Heart right ventricle (tissue), 16 donors: ENCODE results near the gene KIF3A. TPM values are rescaled to one million over a fixed set of nuclear protein-coding genes. Genes with fewer than 3 reads are reported as not detected.

Experiments
- ATAC-seq, 8 donors: fragments of 200-7000 bp; cut with Tn5 transposase; one replicate each; pipeline ENCODE4 v1.9.1; 2020; ENCODE audit warnings: mild to moderate bottlenecking in 8 of 8, moderate library complexity in 8 of 8, moderate number of reproducible peaks in 1 of 8
- DNase-seq, 2 donors: peaks; one replicate each; pipeline ENCODE4 v3.0.0-alpha.2; 2020
- H3K27ac ChIP-seq, 10 donors: fragments of 200-600 bp; sonication (generic) in 2 of 10; one replicate each; pipeline versions ENCODE4 v1.5.0 to v1.8.0; 2020 to 2022; ENCODE audit warnings: mild to moderate bottlenecking in 3 of 10
- H3K27me3 ChIP-seq, 7 donors: fragments of 200-600 bp; one replicate each; pipeline ENCODE4 v1.8.0; 2021 to 2022; ENCODE audit warnings: mild to moderate bottlenecking in 2 of 7
- H3K36me3 ChIP-seq, 9 donors: fragments of 200-600 bp; sonication (generic) in 1 of 9; one replicate each; pipeline versions ENCODE4 v1.5.0 to v1.8.0; 2020 to 2022; ENCODE audit warnings: mild to moderate bottlenecking in 2 of 9
- H3K4me1 ChIP-seq, 9 donors: fragments of 200-600 bp; sonication (generic) in 1 of 9; one replicate each; pipeline versions ENCODE4 v1.5.0 to v1.8.0; 2020 to 2022; ENCODE audit warnings: mild to moderate bottlenecking in 4 of 9
- H3K4me3 ChIP-seq, 10 donors: fragments of 200-600 bp; sonication (generic) in 2 of 10; one replicate each; pipeline versions ENCODE4 v1.5.0 to v1.8.0; 2020 to 2022; ENCODE audit warnings: mild to moderate bottlenecking in 7 of 10, moderate library complexity in 2 of 10
- H3K9me3 ChIP-seq, 11 donors: fragments of 200-600 bp in 10 of 11; sonication (generic) in 2 of 11; one replicate each; pipeline versions ENCODE4 v1.5.0 to v1.8.0; 2013 to 2022; ENCODE audit warnings: mild to moderate bottlenecking in 2 of 11, control low read depth in 1 of 11, moderate library complexity in 1 of 11
- WGBS, 2 donors: extraction: QIAGEN DNeasy Blood & Tissue Kit; methylation state at CpG; one replicate each; pipeline ENCODE4 v1.1.7; 2013; ENCODE audit warnings: inconsistent platforms in 1 of 2; 5-methylcytosine and 5-hydroxymethylcytosine counted together
- intact Hi-C, 10 donors: fragments of 100-400 bp; cut with DNase I; formaldehyde crosslinking; loops; one replicate each; pipeline versions ENCODE4 v1.11.1 to v1.14.2; 2022
- polyA plus RNA-seq, 2 donors: library from polyadenylated mRNA; stranded (reverse); fragments of 200-250 nt; gene quantifications; one replicate each; pipeline ENCODE4 v1.2.3, GENCODE V29; 2013
- total RNA-seq, 10 donors: library from RNA; stranded (reverse); fragmentation: NEBNext Ultra II Directional in 3 of 10; extraction: Animal tissue kit (Norgen Biotek cat#: 25700) in 3 of 10; gene quantifications; one replicate each; pipeline versions ENCODE4 v1.2.1 to v1.2.4, GENCODE V29; 2021 to 2023
- TF ChIP-seq, protein P1 (sequence below), 9 donors: fragments of 200-600 bp; sonication (generic) in 2 of 9; IDR thresholded peaks; one replicate each; pipeline versions ENCODE4 v1.5.0 to v1.8.0; 2021 to 2022; ENCODE audit warnings: antibody characterized with exemption in 9 of 9, mild to moderate bottlenecking in 5 of 9, moderate library complexity in 1 of 9
- donor health status: Arrhythmogenic right ventricular cardiomyopathy.
- donor health status: ischemic (EF 13 %, LVEDD 7.1; RV severe dilation, severe dysfunction).
- donor health status: healthy with polysubstance abuse.
- donor health status: DM: no; HTN: yes; CAD: no.
- donor health status: DM: no; HTN: no; CAD: no.
- donor health status: ischemic (EF 25% LVEDD 6.9; RV normal size, moderate dysfunction).
- donor health status: ischemic (EF 25% LVEDD 5.7; RV mildly dilated, moderate dysfunction).
- donor health status: healthy.
- donor health status: DM: yes; HTN: yes; CAD: no.
- donor health status: Ischemic cardiomyopathy.
- donor health status: ischemic (EF 35%, LVEDD 5.7; RV mildly dilated, moderate dysfunction).
- donor health status: nonischemic (EF 11% LVEDD 7.7; RV severe dilation, severe dysfunction).
- donor health status: DM: yes; HTN: yes; CAD: no.
- donor health status: PGD.
- donor health status: ischemic (EF 29% LVEDD 5.4; RV normal size, mild dysfunction).
- donor health status: nonischemic (EF 23%, LVEDD 6.1; RV moderate dilation, normal function).

Gene KIF3A
- total and polyA plus RNA-seq, 12 donors, result 2.2 to 18.6 (median 12.5) TPM

DNA sequence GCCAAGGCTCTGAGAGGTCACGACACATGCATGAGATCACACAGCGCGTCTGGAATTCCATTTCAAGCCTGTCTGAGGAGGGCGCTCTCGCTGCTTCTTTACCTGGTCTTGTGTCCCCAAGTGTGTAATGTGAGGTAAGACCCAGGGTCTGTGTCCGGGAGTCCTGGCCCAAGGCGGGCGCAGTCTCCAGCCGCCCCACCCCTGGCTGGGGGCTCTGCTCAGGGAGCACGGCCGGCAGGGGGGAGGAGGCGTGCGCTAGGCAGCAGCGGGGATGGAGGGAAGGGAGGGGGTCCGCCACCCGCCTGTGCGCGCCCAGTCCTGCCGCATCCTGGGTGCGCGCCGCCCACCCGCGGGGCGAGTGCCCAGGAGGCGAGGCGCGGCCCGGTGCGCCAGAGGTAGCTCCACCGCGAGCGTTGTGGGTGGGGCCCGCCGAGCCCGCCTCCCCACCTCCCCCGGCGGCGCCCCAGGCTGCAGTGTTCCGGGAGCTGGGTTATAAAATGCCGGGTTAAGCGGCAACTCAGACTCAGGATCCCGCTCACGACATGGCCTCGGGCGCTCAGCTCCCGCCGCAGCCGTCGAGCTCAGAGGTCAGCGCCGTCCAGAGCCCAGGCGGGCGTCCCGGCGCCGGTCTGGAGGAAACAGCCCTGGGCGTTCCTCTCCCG is 9.7 kb upstream of the KIF3A start, which contains the start of gene CCNI2:
Gene CCNI2, plus strand, starts transcription at position 473 of the 662 bp plus-strand sequence. Its CDS starts 70 bp downstream, at position 543.
- TF ChIP-seq, protein P1, sequence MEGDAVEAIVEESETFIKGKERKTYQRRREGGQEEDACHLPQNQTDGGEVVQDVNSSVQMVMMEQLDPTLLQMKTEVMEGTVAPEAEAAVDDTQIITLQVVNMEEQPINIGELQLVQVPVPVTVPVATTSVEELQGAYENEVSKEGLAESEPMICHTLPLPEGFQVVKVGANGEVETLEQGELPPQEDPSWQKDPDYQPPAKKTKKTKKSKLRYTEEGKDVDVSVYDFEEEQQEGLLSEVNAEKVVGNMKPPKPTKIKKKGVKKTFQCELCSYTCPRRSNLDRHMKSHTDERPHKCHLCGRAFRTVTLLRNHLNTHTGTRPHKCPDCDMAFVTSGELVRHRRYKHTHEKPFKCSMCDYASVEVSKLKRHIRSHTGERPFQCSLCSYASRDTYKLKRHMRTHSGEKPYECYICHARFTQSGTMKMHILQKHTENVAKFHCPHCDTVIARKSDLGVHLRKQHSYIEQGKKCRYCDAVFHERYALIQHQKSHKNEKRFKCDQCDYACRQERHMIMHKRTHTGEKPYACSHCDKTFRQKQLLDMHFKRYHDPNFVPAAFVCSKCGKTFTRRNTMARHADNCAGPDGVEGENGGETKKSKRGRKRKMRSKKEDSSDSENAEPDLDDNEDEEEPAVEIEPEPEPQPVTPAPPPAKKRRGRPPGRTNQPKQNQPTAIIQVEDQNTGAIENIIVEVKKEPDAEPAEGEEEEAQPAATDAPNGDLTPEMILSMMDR (IDR thresholded peaks at IDR 0.05), result peak in 6 of 9 donors; percentile 10 to 42 (median 26)
- H3K27ac ChIP-seq, result peak within 1 kb of the TSS in 1 of 10 donors; percentile 33
- H3K36me3 ChIP-seq, result peaks cover 0 to 18% (median 0%) of the 10 kb centered on the region in 9 donors
- H3K27me3 ChIP-seq, result peaks cover 0 to 62% (median 33%) of the 10 kb centered on the region in 7 donors
- ATAC-seq (peak; percentile 15 to 76 (median 54)), DNase-seq (peak in 1 of 2 donors; percentile 37)
- H3K4me1 ChIP-seq, result peaks cover 4 to 14% (median 9%) of the 10 kb centered on the region in 9 donors
- H3K4me3 ChIP-seq, result peak within 1 kb of the TSS; percentile 1 to 58 (median 52)
- 2 to 4% methylated on average over 51 to 59 of the region's 59 CpGs for WGBS, 2 donors
- no peaks in the 10 kb centered on the region for H3K9me3 ChIP-seq
- intact Hi-C loops, result loop anchor here in 3 of 10 donors (2.0 to 5.0 kb wide), 3 partner anchors 28 to 75 kb away; no protein-coding TSS in a partner anchor

DNA sequence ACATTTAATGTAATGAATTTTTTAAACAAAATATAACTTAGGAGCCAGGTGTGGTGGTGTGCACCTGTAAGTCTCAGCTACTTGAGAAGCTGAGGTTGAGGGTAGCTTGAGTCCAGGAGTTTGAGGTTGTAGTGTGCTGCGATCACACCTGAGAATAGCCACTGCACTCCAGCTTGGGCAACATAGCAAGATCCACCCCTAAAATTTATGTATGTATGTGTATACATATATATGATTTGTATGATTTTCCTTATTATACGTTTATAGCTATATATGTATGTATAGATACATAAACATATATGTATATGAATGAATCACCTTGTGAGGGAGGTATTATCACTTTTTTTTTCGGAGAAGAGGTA is 9.2 kb upstream of the KIF3A start:
- Histone ChIP-seq H3K9me3 (no peaks in the 10 kb centered on the region), H3K36me3 (peaks cover 0 to 13% (median 0%) of the 10 kb centered on the region in 9 donors), H3K4me1 (peaks cover 4 to 14% (median 9%) of the 10 kb centered on the region in 9 donors), H3K27me3 (peaks cover 0 to 67% (median 33%) of the 10 kb centered on the region in 7 donors), H3K27ac (no peak overlapping the region), H3K4me3 (peak overlapping the region in 8 of 10 donors; percentile 23 to 58 (median 53))
- no peak for DNase-seq
- ATAC-seq, result no peak
- TF ChIP-seq, protein P1 (IDR thresholded peaks at IDR 0.05), result no peak
- WGBS, 2 donors, result 22 to 32% methylated on average over 3 of the region's 3 CpGs
- intact Hi-C loops, result loop anchor here in 3 of 10 donors (2.0 to 5.0 kb wide), 3 partner anchors 28 to 76 kb away; no protein-coding TSS in a partner anchor

DNA sequence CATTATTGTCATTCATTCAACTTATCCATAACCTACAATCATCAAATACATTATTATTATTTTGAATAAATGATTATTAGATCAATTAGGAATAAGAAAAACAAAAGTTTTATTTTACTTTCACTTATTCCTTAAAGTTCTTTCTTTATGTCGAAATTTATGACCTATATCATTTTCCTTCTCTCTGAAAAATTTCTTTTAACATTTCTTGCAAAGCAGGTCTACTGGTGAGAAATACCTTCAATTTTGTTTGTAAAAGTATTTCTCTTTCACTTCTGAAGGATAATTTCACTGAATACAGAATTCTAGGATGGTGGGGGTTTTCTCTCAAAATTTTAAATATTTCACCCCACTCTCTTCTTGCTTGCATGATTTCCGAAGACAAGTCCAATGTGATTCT is 7.3 kb upstream of the KIF3A start:
- Histone ChIP-seq H3K36me3 (no peaks in the 10 kb centered on the region), H3K9me3 (no peaks in the 10 kb centered on the region), H3K4me3 (no peak overlapping the region), H3K4me1 (peaks cover 4 to 14% (median 9%) of the 10 kb centered on the region in 9 donors), H3K27ac (no peak overlapping the region), H3K27me3 (peaks cover 0 to 73% (median 33%) of the 10 kb centered on the region in 7 donors)
- intact Hi-C loops, result loop anchor here in 3 of 10 donors (5.0 kb wide), 2 partner anchors 73 to 78 kb away; no protein-coding TSS in a partner anchor
- 62 to 83% methylated on average over 2 of the region's 2 CpGs for WGBS, 2 donors
- ATAC-seq, result no peak
- TF ChIP-seq, protein P1 (IDR thresholded peaks at IDR 0.05), result no peak
- no peak for DNase-seq

DNA sequence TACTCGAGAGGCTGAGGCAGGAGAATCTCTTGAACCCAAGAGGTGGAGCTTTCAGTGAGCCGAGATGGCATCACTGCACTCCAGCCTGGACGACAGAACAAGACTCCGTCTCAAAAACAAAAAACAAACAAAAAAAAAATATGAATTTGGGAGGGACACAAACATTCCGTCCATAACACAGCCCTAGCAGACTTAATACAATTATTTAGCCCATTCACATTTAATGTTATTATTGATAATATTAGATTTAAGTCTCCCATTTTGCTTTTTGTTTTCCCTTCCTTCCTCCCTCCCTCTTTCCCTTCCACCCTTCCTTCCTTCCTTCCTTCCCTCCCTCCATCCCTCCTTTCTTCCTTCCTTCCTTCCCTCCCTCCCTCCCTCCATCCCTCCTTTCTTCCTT is 5.3 kb upstream of the KIF3A start:
- WGBS, 2 donors, result 92 to 94% methylated on average over 5 of the region's 5 CpGs
- Histone ChIP-seq H3K9me3 (no peaks in the 10 kb centered on the region), H3K36me3 (no peaks in the 10 kb centered on the region), H3K4me3 (no peak overlapping the region), H3K4me1 (peaks cover 4 to 16% (median 9%) of the 10 kb centered on the region in 9 donors), H3K27me3 (peaks cover 0 to 63% (median 32%) of the 10 kb centered on the region in 7 donors), H3K27ac (no peak overlapping the region)
- TF ChIP-seq, protein P1 (IDR thresholded peaks at IDR 0.05), result no peak
- ATAC-seq (no peak), DNase-seq (no peak)
- intact Hi-C loops, result no loop called here
